Muscle of arm (tissue), 12 donors: Measurements from ENCODE around the gene UBALD2. TPM values are rescaled to one million over a fixed set of nuclear protein-coding genes. Genes with fewer than 3 reads are reported as not detected.

Source experiments
- DNase-seq: peaks from one replicate; pipeline ENCODE4 v3.0.0-alpha.2; 2013
- polyA plus RNA-seq, 12 donors: library from polyadenylated mRNA; unstranded; fragments of 120-200 nt; gene quantifications; one replicate each; pipeline ENCODE4 v1.2.1, GENCODE V29; 2013; ENCODE audit not compliant: insufficient read length in 12 of 12

UBALD2 gene
- polyA plus RNA-seq, 12 donors, result 10.1 to 93.7 (median 18.1) TPM; not detected in 1

GRCh38 chr17:76309461-76309860 is 44.3 kb downstream of the UBALD2 start:
- no peak for DNase-seq

DNA sequence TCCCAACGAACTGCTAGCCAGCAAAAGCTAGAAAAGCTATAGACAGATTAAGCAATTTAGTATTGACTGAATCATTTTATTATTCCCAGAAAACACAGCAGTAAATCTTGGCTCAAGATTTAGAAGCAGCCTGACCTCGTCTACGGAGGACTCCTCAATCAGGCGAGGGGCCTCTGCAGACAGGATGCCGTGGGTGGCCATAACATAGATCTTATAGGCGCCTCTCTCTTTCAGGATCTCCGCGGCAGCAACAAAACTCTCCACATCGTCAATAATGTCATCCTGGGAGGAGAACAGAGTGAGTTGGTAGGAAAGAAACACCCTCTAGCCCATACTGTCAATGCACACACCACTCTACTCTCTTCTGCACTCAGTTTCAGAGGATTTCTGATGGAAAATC is 47.6 kb downstream of the UBALD2 start:
- DNase-seq, result no peak

GRCh38 chr17:76314392-76315227 is 49.5 kb downstream of the UBALD2 start:
- no peak for DNase-seq

GRCh38 chr17:76317535-76317934 is 52.4 kb downstream of the UBALD2 start:
- DNase-seq, result no peak

DNA sequence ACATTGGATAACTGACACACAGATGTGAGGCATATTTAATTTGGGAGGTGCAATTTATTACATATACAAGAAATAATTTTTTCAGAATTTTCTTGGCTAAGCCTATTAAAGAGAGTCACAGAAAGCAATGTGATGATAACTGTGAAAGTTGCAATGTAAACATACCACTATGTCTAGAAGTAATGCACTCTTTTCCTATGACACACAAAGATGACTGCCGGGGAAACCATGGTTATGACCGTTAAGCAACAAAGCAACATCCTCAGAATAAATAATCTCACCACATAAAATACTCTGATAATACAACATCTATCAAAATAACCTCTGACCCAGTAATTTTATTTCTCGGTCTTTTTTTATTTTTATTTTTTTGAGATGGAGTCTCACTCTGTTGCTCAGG is 53.4 kb downstream of the UBALD2 start:
- no peak for DNase-seq

Other genes with a start within 250 kb of the UBALD2 start
- gene EVPL, start 238.0 kb upstream of the UBALD2 start, polyA plus RNA-seq, result 10 to 100 TPM in 3 of 12 donors, 1 to 10 TPM in 1, under 1 TPM in 6, not detected in 2; 0.12 to 47.8 (median 0.44) TPM
- gene SRP68, start 192.8 kb upstream of the UBALD2 start, polyA plus RNA-seq, result 100 to 1,000 TPM in 1 of 12 donors, 10 to 100 TPM in 10, not detected in 1; 69.3 to 244 (median 80.1) TPM
- not detected for gene GALR2, start 190.6 kb upstream of the UBALD2 start, polyA plus RNA-seq
- 1 to 10 TPM in 9 of 12 donors, under 1 TPM in 1, not detected in 2; 0.45 to 8.0 (median 5.1) TPM for gene ZACN, start 186.2 kb upstream of the UBALD2 start, polyA plus RNA-seq
- 100 to 1,000 TPM in 3 of 12 donors, 10 to 100 TPM in 9; 56.3 to 120 (median 90.6) TPM for gene EXOC7, start 161.6 kb upstream of the UBALD2 start, polyA plus RNA-seq
- under 1 TPM in 5 of 12 donors, not detected in 7; 0.08 to 0.45 (median 0.12) TPM for gene FOXJ1, start 124.1 kb upstream of the UBALD2 start, polyA plus RNA-seq
- gene RNF157, start 24.9 kb upstream of the UBALD2 start, polyA plus RNA-seq, result 10 to 100 TPM in 7 of 12 donors, 1 to 10 TPM in 4, not detected in 1; 7.5 to 30.9 (median 13.0) TPM
- gene QRICH2, start 42.9 kb downstream of the UBALD2 start, polyA plus RNA-seq, result 10 to 100 TPM in 1 of 12 donors, 1 to 10 TPM in 10, not detected in 1; 2.7 to 10.3 (median 3.4) TPM
- gene PRPSAP1, start 88.6 kb downstream of the UBALD2 start, polyA plus RNA-seq, result 10 to 100 TPM in 11 of 12 donors, not detected in 1; 16.0 to 50.7 (median 33.9) TPM
- gene SPHK1, start 119.3 kb downstream of the UBALD2 start, polyA plus RNA-seq, result 1 to 10 TPM in 8 of 12 donors, under 1 TPM in 2, not detected in 2; 0.91 to 4.8 (median 1.6) TPM
- 10 to 100 TPM in 10 of 12 donors, 1 to 10 TPM in 1, not detected in 1; 9.3 to 25.8 (median 14.5) TPM for gene UBE2O, start 187.8 kb downstream of the UBALD2 start, polyA plus RNA-seq
- gene AANAT, start 202.3 kb downstream of the UBALD2 start, polyA plus RNA-seq, result under 1 TPM in 6 of 12 donors, not detected in 6; 0.33 to 0.66 (median 0.46) TPM
- gene RHBDF2, start 236.1 kb downstream of the UBALD2 start, polyA plus RNA-seq, result 10 to 100 TPM in 1 of 12 donors, 1 to 10 TPM in 9, not detected in 2; 3.6 to 12.2 (median 4.9) TPM